HG03196 (cell line): ENCODE measurements around the gene BRD3.
"Not testable (repeated sequence)": the region's sequence is repeated elsewhere in the genome, so short reads cannot be mapped to it uniquely, and the experiment has no call there.

ENCODE experiments used
- ATAC-seq: cut with Tn5 transposase; IDR thresholded peaks from one replicate; pipeline ENCODE4 v1.9.1; 2021; ENCODE audit not compliant: unreplicated experiment

BRD3 gene

DNA sequence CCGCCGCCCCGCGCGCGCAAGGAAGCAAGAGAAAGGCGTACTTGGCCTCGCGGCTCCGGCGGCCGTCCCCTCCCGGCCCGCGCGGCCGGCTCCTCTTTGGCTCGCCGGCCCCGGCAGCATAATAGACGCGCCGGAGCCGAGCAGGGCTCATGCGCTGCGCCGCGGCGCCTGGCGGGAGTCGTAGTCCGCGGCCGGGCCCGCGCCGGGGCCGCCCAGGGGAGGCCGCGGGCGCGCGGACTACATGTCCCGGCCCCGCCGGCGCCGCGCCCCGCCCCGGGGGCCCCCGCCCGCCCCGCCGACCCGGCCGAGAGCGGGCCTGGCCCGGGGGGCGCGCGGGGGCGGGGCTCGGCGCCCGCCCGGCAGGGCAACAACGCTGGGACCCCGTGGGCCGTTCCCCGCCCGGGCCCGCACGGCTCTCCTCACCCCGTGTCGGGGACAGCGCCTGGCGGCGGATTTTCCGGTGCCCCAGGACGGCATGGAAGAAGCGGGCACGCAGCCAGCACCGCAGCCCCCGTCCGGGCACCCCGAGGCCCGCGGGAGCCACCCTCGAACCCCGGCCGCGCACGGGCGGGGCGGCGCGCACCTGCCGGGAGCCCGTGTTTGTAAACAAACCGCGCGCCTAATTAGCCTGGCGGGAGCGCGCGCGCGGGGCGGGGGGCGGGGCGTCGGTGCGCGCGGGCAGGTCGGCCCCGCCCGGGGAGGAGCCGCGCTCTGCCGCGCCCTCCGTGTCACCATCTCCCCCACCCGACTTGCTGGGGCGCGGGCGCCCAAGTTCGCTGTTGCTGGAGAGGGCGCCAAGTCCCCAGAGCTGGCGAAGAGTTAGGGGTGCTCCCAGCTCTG, at the start of gene BRD3:
BRD3 (minus strand) TSS at position 123 of the 840 bp plus-strand sequence. CDS start 14,549 bp downstream, outside the sequence.
- ATAC-seq, result peak; percentile 62

DNA sequence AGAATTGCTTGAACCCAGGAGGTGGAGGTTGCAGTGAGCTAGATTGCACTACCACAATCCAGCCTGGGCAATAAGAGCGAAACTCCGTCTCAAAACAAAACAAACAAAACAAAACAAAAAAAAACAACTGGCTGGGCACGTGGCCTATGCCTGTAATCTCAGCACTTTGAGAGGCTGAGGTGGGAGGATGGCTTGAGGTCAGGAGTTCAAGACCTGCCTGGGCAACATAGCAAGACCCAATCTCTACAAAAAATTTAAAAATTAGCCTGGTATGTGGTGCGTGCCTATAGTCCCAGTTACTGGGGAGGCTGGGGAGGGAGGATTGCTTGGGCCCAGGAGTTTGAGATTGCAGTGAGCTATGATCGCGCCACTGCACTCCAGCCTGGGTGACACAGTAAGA, 44.7 kb upstream of the BRD3 start:
- no peak for ATAC-seq

DNA sequence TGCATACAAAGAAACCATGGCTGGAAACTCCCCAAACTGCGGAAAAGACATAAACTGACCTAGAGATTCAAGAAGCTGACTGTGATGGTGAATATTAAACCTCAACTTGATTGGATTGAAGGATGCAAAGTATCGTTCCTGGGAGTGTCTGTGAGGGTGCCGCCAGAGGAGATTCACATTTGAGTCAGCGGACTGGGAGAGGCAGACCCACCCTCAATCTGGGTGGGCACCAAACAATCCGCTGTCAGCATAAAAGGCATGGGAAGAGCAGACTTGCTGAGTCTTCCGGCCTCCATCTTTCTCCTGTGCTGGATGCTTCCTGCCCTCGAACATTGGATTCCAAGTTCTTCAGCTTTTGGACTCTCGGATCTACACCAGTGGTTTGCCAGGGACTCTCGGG, 43.2 kb upstream of the BRD3 start:
- no peak for ATAC-seq

DNA sequence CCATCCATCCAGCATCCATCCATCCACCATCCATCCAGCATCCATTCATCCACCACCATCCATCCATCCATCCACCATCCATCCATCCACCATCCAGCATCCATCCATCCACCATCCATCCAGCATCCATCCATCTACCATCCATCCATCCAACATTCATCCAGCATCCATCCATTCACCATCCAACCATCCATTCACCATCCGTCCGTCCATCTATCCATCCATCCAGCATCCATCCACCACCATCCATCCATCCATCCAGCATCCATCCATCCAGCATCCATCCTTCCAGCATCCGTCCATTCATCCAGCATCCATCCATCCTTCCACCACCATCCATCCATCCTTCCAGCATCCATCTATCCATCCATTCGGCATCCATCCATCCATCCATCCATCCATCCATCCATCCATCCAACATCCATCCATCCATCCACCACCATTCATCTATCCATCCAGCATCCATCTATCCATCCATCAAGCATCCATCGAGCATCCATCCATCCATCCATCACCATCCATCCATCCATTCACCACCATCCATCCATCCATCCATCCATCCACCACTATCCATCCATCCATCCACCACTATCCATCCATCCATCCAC, 35.7 kb upstream of the BRD3 start:
- ATAC-seq, result no peak

GRCh38 chr9:134101623-134102149, 33.9 kb upstream of the BRD3 start:
- no peak for ATAC-seq

DNA sequence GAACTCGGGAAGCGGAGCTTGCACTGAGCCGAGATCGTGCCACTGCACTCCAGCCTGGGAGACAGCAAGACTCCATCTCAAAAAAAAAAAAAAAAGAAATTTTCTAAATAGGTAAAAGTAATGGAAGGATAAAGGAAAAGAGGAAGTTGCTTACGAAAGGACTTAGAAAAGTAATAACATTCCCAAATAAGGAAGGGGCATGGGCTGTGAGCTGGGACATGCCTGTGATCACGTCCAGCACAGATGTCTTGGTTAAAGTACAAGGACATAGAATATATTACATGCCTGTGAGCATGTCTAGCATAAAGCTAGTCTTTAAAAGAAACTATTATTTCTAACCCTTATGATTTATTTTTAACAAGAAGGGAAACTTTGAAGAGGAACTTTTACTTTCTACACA, 33.3 kb upstream of the BRD3 start:
- ATAC-seq, result not testable (repeated sequence)

DNA sequence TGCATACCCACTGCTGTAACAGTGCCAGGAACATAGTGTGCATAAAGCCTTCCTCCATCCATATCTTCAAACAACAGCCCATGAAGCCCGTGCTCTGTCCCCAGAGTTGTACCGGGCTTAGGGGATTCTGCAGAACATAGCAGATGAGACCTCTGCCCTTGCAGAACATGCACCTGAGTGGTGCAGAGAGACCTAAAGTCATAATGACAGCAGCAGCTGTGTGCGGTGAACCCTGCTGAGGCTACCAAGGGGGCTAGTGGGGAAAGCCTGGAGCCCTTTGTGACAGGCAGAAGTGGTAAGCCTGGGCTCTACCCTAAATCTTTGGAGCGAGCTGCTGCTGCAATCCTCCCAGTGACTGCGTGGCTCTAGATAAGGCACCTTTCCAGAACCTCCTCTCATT, 32.2 kb upstream of the BRD3 start:
- ATAC-seq, result no peak

DNA sequence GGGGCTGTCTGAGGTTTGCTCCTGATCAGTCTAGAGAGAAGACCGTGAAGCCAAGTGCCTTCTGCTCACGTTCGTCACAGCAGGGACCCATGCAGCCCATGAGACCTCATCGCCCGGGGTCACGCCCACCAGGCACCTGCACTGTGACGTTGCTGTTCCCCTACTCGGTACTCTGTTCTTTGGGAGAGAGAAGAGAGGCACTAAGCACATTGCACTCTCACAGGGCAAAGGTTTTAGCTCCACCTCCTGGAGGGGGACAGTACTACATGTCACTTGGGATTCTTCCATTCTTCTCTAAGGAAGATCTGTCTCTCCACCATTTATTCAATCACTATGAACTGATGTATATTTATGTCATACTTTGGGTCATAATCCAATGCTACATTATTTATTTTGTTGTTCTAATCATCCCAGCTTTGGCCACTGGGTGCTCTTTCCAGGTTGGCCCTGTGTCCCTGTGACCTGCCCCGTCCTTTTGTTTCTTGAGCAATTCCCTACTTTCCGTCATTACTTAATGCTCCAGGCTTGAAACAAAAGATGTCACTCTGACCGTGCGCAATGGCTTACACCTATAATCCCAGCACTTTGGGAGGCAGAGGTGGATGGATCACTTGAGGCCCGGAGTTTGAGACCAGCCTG, 31.4 kb upstream of the BRD3 start:
- ATAC-seq, result no peak

DNA sequence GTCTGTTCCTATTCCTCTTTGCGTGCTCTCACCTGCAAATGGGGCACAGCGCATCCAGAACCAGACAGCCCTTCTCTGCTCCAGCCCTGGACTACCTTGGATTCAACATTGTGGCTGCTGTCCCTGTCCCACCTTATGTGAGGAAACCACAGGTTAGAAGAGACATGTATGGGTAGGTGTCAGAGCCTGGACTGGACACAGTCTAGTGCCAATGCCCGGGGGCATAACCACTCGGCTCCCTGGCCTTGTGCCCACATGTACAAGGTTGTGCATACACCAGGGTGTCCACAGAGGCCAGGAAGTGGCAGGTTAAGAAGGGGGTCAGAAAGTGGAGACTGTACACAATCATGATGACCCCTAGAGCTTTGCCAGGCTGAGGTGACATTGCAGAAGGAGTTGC, 22.1 kb upstream of the BRD3 start:
- no peak for ATAC-seq

- no peak for ATAC-seq
These were observed 20.4 kb upstream of the BRD3 start for GRCh38 chr9:134088063-134088725.

DNA sequence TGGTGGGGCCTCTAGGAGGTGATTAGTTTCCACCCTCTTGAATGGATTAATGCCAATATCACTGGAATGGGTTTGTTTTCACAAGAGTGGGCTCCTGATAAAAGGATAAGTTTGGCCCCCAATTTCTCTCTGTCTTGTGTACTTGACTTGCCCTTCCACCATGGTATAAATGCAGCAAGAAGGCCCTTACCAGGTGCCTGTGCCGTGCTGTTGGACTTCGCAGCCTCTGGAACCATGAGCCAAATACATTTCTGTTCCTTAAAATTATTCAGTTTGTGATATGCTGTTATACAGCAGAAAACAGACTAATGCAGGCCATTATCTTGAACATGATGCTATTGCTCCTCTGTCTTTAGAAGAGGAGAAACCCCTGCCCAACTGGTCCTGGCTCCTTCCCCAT, 17.8 kb upstream of the BRD3 start:
- no peak for ATAC-seq

DNA sequence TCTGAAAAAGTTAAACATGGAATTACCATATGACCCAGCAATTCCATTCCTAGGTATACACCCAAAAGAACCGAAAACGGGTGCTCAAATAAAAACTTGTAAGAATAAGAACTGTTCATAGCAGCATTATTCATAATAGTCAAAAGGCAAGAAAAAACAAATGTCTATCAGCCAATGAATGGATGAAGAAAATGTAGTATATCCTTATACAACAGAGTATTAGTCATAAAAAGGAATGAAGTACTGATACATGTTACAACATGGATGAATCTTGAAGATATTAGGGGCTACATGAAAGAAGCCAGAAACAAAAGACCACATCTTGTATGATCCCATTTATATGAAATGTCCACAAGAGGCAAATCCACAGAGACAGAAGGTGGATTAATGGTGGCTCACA, 15.6 kb upstream of the BRD3 start:
- ATAC-seq, result no peak

DNA sequence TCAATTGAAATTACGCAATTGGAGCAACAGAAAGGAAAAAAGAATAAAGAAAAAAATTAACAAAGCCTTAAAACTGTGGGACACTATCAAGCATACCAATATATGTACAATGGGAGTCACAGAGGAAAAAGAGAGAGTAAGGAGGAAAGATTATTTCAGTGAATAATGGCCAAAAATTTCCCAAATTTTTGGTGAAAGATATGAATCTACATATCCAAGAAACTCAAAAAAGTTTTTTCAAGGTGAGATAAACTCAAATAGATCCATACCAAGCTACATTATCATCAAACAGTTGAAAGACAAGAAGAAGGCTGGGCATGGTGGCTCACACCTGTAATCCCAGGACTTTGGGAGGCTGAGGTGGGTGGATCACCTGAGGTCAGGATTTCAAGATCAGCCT, 8.8 kb upstream of the BRD3 start:
- no peak for ATAC-seq

DNA sequence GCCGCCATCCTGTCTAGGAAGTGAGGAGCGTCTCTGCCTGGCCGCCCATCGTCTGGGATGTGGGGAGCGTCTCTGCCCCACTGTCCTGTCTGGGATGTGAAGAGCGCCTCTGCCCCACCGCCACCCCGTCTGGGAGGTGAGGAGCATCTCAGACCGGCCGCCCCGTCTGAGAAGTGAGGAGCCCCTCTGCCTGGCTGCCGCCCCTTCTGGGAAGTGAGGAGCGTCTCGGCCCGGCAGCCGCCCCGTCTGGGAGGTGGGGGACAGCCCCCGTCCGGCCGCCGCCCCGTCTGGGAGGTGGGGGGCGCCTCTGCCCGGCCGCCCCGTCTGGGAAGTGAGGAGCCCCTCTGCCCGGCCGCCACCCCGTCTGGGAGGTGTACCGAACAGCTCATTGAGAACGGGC, 7.9 kb upstream of the BRD3 start:
- not testable (repeated sequence) for ATAC-seq

DNA sequence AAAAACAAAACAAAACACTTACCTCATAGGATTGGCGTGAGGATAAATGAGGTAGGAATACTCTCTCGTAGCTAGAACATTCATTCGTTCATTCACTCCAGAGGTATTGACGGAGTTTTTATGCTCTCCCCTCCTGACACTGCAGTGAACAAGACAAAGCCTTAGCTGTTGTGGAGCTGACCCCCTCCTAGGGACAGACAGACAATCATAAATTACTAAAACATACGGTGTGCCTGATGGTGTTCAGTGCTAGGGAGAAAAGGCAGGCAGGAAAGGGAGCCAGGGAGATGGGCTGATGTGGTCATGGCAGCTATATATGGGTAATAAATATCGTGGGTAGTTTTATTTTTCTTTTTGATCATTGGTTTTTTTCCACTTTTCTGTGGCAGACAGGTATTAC, 5.7 kb upstream of the BRD3 start:
- no peak for ATAC-seq

DNA sequence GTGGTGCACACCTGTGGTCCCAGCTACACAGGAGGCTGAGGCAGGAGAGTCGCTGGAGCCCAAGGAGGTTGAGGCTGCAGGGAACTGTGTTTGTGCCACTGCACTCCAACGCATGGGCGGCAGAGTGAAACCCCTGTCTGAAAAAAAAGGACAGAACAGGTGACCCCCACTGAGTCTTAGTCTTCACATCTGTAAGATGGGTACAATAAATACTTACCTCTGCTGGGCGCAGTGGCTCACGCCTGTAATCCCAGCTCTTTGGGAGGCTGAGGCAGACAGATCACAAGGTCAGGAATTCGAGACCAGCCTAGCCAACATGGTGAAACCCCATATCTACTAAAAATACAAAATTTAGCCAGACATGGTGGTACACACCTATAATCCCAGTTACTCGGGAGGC, 4.9 kb upstream of the BRD3 start:
- ATAC-seq, result not testable (repeated sequence)

DNA sequence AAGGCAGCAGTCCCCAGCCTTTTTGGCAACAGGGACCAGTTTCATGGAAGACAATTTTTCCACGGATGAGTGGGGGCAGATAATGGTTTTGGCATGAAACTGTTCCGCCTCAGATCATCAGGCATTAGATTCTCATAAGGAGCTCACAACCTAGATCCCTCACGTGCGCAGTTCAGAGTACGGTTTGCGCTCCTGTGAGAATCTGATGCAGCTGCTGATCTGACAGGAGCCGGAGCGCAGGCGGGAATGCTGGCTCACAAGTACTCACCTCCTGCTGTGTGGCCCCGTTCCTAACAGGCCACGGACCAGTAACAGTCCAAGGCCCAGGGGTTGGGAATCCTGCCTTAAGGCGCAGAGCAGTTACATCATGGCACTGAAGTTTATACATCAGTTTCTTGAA, 3.3 kb upstream of the BRD3 start:
- no peak for ATAC-seq

DNA sequence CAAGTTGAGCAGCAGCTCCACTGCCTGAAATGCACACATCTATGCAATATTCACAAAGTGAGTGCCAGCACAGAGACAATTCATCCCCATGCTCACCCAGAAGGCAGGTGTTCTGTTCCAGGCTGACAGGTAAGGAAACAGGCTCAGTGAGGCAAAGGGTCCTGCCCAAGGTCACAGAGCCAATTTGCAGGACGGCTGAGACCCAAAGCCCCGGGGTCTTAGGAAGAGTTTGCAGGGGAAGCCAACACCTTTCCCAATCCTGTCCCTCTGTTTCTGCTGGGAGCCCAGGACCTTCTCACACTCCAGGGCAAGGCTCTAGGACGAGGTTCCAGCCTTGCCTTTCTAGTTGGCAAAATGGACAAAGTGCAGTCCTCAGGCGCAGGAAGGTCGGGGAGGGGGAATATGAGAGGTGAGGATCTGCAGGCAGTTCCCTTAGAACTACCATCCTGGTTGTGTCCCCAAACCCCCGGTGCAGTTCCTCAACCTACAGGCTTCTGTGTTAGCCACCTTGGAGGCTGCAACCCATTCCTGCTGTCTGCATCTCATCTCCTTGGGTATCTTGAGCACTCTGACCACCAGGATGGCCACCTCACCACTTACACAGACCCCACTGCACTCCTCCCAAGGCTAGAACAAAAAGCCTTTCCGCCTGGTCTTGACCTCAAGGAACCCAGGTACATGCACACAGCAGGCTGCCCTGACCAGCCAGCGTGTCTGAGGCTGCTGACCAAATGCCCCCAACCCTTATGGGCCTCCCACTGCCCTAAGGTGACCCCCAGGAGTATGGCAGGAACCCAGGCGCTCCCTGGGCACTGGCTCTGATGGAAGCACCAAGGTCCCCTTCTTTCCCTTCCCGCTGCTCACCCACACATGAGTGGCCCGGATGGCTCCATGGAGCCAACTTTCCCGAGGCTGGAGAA, 1.9 kb upstream of the BRD3 start:
- no peak for ATAC-seq

DNA sequence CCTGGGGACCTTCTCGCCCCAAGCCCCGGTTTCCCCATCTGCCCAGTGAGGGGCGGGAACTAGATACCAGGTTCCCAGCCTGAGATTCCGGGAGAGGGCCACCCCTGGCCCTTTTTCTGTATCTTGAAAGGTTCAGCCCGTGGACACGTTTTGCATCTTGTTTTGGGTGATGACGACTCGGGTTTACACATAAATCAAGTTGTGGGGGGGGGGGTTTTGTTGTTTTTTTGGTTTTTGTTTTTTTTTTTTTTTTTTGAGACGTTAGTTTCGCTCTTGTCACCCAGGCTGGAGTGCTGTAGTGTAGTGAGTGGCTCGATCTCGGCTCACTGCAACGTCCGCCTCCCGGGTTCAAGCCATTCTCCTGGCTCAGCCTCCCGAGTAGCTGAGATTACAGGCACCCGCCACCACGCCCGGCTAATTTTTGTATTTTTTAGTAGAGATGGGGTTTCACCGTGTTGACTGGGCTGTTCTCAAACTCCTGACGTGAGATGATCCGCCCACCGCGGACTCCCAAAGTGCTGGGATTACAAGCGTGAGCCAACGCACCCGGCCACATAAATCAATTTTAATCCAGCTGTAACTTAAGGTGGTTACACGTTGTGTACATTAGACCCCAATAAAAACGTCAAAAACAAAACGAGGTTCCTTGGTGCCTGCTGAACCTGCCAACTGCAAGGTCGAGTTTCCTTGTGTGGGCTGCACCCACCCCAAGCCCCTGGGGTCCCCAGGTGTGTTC, 1.1 kb upstream of the BRD3 start:
- no peak for ATAC-seq
